WTC11 (cell line): ENCODE results near the gene ACSS2. TPM values are rescaled to one million over a fixed set of nuclear protein-coding genes. Genes with fewer than 3 reads are reported as not detected.

Experiments
- ATAC-seq: fragments of 200-7000 bp; cut with Tn5 transposase; 2 replicates; pipeline ENCODE4 v1.10.0; 2021; ENCODE audit warnings: mild to moderate bottlenecking, moderate library complexity
- CTCF ChIA-PET: fragments of 300-600 bp; sonication (Branson Sonifier 250); formaldehyde crosslinking; loops from one replicate; lab custom pipeline; 2021; ENCODE audit warnings: antibody characterized with exemption; lab: Charles Lee
- POLR2A ChIA-PET: fragments of 350-600 bp; sonication (Branson Sonifier 250); formaldehyde crosslinking; loops from one replicate; lab custom pipeline; 2021; ENCODE audit warnings: antibody characterized with exemption; lab: Charles Lee
- DNase-seq: peaks from one replicate; pipeline ENCODE4 v3.0.0; 2021; ENCODE audit warnings: low spot score
- H3K27ac Mint-ChIP-seq: 2 replicates; pipeline ENCODE4 v1.8.0; 2021; ENCODE audit warnings: mixed read lengths
- H3K27me3 Mint-ChIP-seq: 2 replicates; pipeline ENCODE4 v1.8.0; 2021; ENCODE audit warnings: low read depth, mild to moderate bottlenecking, moderate library complexity, mixed read lengths
- H3K36me3 Mint-ChIP-seq: 2 replicates; pipeline ENCODE4 v1.8.0; 2021; ENCODE audit warnings: mixed read lengths
- H3K4me1 Mint-ChIP-seq: 2 replicates; pipeline ENCODE4 v1.8.0; 2022; ENCODE audit warnings: mixed read lengths
- H3K4me3 Mint-ChIP-seq: 2 replicates; pipeline ENCODE4 v1.8.0; 2021; ENCODE audit warnings: mild to moderate bottlenecking, moderate library complexity, mixed read lengths
- H3K9me3 Mint-ChIP-seq: 2 replicates; pipeline ENCODE4 v1.8.0; 2021; ENCODE audit warnings: mixed read lengths
- E2F4 ChIP-seq: sonication (generic); formaldehyde crosslinking; IDR thresholded peaks from 2 replicates; pipeline ENCODE4 v1.8.1; 2022; ENCODE audit warnings: low read depth, mild to moderate bottlenecking, moderate library complexity, missing genetic modification reagents, borderline replicate concordance
- SMAD3 ChIP-seq: sonication (generic); formaldehyde crosslinking; IDR thresholded peaks from 2 replicates; pipeline ENCODE4 v1.8.0; 2022; ENCODE audit warnings: missing genetic modification reagents, mild to moderate bottlenecking, borderline replicate concordance
- TEAD1 ChIP-seq: sonication (generic); formaldehyde crosslinking; IDR thresholded peaks from 2 replicates; pipeline ENCODE4 v1.8.0; 2022; ENCODE audit warnings: mild to moderate bottlenecking, missing genetic modification reagents
- ZNF263 ChIP-seq: sonication (generic); formaldehyde crosslinking; IDR thresholded peaks from 2 replicates; pipeline ENCODE4 v1.8.1; 2022; ENCODE audit warnings: low read depth, mild to moderate bottlenecking, moderate library complexity, missing genetic modification reagents
- ZNF396 ChIP-seq: fragments of 250-450 bp; sonication (Bioruptor Pico); IDR thresholded peaks from 2 replicates; pipeline ENCODE4 v1.8.0; 2021; ENCODE audit warnings: mild to moderate bottlenecking, moderate library complexity, borderline replicate concordance
- ZNF671 ChIP-seq: fragments of 250-450 bp; sonication (Bioruptor Pico); IDR thresholded peaks from 2 replicates; pipeline ENCODE4 v1.8.0; 2021; ENCODE audit warnings: mild to moderate bottlenecking
- total RNA-seq: library from RNA; stranded (reverse); gene quantifications from 3 replicates; pipeline ENCODE4 v1.2.3, GENCODE V29; 2021
- TF ChIP-seq, protein P1 (sequence below): sonication (generic); formaldehyde crosslinking; IDR thresholded peaks from 2 replicates; pipeline ENCODE4 v1.8.1; 2022; ENCODE audit warnings: mild to moderate bottlenecking, missing genetic modification reagents, moderate library complexity, borderline replicate concordance
- TF ChIP-seq, protein P2 (sequence below): sonication (generic); formaldehyde crosslinking; IDR thresholded peaks from 2 replicates; pipeline ENCODE4 v1.8.0; 2022; ENCODE audit warnings: mild to moderate bottlenecking, missing genetic modification reagents
- TF ChIP-seq, protein P3 (sequence below): fragments of 250-450 bp; sonication (Bioruptor Pico); IDR thresholded peaks from 2 replicates; pipeline ENCODE4 v1.9.0; 2021; ENCODE audit warnings: mild to moderate bottlenecking, borderline replicate concordance

Gene ACSS2
- total RNA-seq, 1 experiment from 2014 or later = 28.9 TPM

GRCh38 chr20:34915131-34915530 is 38.7 kb downstream of the ACSS2 start:
- DNase-seq = no peak
- Mint-ChIP-seq H3K27ac (no peak overlapping the region), H3K9me3 (no peaks in the 10 kb centered on the region), H3K4me3 (no peak overlapping the region)
- POLR2A ChIA-PET = no interaction called here
- TF ChIP-seq ZNF671 (CRISPR knock-in tag) (no peak), ZNF263 (CRISPR knock-in tag) (no peak), E2F4 (CRISPR knock-in tag) (no peak)
- TF ChIP-seq, protein P1, sequence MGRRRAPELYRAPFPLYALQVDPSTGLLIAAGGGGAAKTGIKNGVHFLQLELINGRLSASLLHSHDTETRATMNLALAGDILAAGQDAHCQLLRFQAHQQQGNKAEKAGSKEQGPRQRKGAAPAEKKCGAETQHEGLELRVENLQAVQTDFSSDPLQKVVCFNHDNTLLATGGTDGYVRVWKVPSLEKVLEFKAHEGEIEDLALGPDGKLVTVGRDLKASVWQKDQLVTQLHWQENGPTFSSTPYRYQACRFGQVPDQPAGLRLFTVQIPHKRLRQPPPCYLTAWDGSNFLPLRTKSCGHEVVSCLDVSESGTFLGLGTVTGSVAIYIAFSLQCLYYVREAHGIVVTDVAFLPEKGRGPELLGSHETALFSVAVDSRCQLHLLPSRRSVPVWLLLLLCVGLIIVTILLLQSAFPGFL = no peak
- TF ChIP-seq, all 79 proteins: peak for 0
- no peaks in the 10 kb centered on the region for H3K27me3 Mint-ChIP-seq
- CTCF ChIA-PET = no interaction called here
- no peak for ATAC-seq
- no peaks in the 10 kb centered on the region for H3K4me1 Mint-ChIP-seq
- H3K36me3 Mint-ChIP-seq = peaks cover 4% of the 10 kb centered on the region

GRCh38 chr20:34915749-34916455 is 39.5 kb downstream of the ACSS2 start:
- Mint-ChIP-seq H3K27ac (no peak overlapping the region), H3K9me3 (no peaks in the 10 kb centered on the region), H3K4me1 (no peaks in the 10 kb centered on the region), H3K27me3 (no peaks in the 10 kb centered on the region), H3K4me3 (no peak overlapping the region), H3K36me3 (peaks cover 11% of the 10 kb centered on the region)
- ChIA-PET POLR2A (no interaction called here), CTCF (no interaction called here)
- TF ChIP-seq ZNF671 (CRISPR knock-in tag) (no peak), SMAD3 (no peak), ZNF396 (CRISPR knock-in tag) (no peak)
- TF ChIP-seq, protein P2, sequence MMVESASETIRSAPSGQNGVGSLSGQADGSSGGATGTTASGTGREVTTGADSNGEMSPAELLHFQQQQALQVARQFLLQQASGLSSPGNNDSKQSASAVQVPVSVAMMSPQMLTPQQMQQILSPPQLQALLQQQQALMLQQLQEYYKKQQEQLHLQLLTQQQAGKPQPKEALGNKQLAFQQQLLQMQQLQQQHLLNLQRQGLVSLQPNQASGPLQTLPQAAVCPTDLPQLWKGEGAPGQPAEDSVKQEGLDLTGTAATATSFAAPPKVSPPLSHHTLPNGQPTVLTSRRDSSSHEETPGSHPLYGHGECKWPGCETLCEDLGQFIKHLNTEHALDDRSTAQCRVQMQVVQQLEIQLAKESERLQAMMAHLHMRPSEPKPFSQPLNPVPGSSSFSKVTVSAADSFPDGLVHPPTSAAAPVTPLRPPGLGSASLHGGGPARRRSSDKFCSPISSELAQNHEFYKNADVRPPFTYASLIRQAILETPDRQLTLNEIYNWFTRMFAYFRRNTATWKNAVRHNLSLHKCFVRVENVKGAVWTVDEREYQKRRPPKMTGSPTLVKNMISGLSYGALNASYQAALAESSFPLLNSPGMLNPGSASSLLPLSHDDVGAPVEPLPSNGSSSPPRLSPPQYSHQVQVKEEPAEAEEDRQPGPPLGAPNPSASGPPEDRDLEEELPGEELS (CRISPR knock-in tag) = no peak
- ATAC-seq (no peak), DNase-seq (no peak)

DNA sequence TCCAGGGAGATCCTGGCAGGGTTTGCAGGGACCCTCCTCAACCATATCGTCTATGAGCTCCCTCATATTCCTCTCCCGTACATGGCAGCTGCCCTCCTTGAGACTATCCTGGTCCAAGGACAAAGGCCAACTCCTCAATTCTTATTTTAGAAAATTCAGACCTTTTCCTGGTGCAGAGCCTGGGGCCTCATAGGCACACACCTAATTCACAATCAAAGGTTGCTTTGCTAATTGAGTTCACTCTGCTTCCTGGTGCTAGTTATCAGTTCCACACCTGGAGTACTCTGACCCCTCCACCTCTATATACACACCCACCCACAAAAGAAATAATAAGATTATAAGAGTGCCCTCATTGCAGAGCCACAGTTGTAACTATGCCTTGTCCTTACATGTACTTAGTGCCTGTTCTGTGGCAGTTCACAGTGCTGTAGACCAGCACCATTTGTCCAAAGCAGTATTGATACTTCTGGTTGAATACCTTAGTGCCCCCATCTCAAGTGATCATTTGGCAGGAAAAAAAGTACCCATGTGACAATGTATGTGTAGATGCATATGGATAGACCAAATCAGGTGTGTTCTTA is 40.5 kb downstream of the ACSS2 start:
- CTCF ChIA-PET = no interaction called here
- POLR2A ChIA-PET = no interaction called here

GRCh38 chr20:34920055-34920454 is 43.6 kb downstream of the ACSS2 start:
- H3K4me1 Mint-ChIP-seq = no peaks in the 10 kb centered on the region
- no peak overlapping the region for H3K4me3 Mint-ChIP-seq
- peaks cover 20% of the 10 kb centered on the region for H3K36me3 Mint-ChIP-seq
- TF ChIP-seq, protein P3, sequence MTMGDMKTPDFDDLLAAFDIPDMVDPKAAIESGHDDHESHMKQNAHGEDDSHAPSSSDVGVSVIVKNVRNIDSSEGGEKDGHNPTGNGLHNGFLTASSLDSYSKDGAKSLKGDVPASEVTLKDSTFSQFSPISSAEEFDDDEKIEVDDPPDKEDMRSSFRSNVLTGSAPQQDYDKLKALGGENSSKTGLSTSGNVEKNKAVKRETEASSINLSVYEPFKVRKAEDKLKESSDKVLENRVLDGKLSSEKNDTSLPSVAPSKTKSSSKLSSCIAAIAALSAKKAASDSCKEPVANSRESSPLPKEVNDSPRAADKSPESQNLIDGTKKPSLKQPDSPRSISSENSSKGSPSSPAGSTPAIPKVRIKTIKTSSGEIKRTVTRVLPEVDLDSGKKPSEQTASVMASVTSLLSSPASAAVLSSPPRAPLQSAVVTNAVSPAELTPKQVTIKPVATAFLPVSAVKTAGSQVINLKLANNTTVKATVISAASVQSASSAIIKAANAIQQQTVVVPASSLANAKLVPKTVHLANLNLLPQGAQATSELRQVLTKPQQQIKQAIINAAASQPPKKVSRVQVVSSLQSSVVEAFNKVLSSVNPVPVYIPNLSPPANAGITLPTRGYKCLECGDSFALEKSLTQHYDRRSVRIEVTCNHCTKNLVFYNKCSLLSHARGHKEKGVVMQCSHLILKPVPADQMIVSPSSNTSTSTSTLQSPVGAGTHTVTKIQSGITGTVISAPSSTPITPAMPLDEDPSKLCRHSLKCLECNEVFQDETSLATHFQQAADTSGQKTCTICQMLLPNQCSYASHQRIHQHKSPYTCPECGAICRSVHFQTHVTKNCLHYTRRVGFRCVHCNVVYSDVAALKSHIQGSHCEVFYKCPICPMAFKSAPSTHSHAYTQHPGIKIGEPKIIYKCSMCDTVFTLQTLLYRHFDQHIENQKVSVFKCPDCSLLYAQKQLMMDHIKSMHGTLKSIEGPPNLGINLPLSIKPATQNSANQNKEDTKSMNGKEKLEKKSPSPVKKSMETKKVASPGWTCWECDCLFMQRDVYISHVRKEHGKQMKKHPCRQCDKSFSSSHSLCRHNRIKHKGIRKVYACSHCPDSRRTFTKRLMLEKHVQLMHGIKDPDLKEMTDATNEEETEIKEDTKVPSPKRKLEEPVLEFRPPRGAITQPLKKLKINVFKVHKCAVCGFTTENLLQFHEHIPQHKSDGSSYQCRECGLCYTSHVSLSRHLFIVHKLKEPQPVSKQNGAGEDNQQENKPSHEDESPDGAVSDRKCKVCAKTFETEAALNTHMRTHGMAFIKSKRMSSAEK = no peak
- no peak for TF ChIP-seq TEAD1 (CRISPR knock-in tag)
- H3K9me3 Mint-ChIP-seq = no peaks in the 10 kb centered on the region
- POLR2A ChIA-PET = interaction anchor here (0.6 kb wide), 1 partner anchor 343 kb away, joined by 9 read pairs; no protein-coding TSS in a partner anchor
- no peak overlapping the region for H3K27ac Mint-ChIP-seq
- no peak for DNase-seq
- no peaks in the 10 kb centered on the region for H3K27me3 Mint-ChIP-seq
- ATAC-seq = no peak
- CTCF ChIA-PET = no interaction called here

More for the DNA sequence above, 40.5 kb downstream of the ACSS2 start:
- H3K9me3 Mint-ChIP-seq = no peaks in the 10 kb centered on the region
- H3K27me3 Mint-ChIP-seq = no peaks in the 10 kb centered on the region
- H3K27ac Mint-ChIP-seq = no peak overlapping the region
- ATAC-seq (no peak), DNase-seq (no peak)
- peaks cover 16% of the 10 kb centered on the region for H3K36me3 Mint-ChIP-seq
- TF ChIP-seq ZNF396 (CRISPR knock-in tag) = no peak
- no peaks in the 10 kb centered on the region for H3K4me1 Mint-ChIP-seq
- H3K4me3 Mint-ChIP-seq = no peak overlapping the region
